Lung microvascular endothelial cell (primary cell): ENCODE measurements around the gene PEA15. TPM values are rescaled to one million over a fixed set of nuclear protein-coding genes. Genes with fewer than 3 reads are reported as not detected.

Experiments used
- DNase-seq, 2 donors: peaks; one replicate each; pipeline versions ENCODE4 v3.0.0 to v3.0.0-alpha.2; 2010; ENCODE audit warnings: low read depth in 2 of 2
- total RNA-seq: library from RNA; depleted of rRNA; stranded (reverse); fragments of >200 nt; gene quantifications from 2 replicates; pipeline ENCODE4 v1.2.1, GENCODE V29; 2014

PEA15 gene
- total RNA-seq, 1 donor from 2014 or later = 60.7 TPM

GRCh38 chr1:160179336-160179735 is 25.8 kb upstream of the PEA15 start:
- DNase-seq = no peak

DNA sequence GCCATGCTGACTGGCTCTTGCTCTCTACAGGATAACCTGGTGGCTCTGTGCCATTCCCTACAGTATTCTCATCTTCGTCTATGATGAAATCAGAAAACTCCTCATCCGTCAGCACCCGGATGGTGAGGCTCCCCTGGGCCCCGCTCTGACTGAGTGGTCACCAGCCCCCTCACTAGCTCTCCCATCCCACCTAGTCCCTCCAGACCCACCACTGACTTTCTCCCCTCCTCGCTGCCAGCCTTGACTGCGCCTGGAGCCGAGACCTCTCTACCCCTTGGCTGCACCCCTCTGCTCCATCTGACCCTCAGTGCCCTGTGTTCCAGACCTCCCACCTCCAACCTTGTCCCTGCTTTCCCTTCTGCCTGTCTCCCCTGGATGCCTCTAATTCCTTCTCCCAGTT is 18.9 kb upstream of the PEA15 start:
- no peak for DNase-seq

DNA sequence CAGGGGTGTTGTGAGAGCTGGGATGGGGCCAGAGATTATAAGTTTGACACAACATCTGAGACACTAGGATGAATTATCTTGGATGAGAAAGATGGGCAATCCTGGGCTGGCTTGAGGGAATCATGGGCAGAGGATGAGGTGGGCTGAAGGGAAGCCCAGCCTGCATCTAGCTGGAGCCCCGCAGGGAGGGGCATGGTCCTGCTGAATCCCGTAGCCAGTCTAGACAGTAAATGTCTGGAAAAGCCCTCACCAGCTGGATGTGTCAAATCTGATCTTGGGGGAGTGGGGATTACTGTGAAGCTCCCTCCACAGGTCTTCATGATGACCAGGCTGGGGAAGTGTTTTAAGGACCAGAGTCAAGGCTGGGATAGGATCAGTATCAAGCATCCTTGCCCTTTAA is 18.5 kb upstream of the PEA15 start:
- DNase-seq = no peak

DNA sequence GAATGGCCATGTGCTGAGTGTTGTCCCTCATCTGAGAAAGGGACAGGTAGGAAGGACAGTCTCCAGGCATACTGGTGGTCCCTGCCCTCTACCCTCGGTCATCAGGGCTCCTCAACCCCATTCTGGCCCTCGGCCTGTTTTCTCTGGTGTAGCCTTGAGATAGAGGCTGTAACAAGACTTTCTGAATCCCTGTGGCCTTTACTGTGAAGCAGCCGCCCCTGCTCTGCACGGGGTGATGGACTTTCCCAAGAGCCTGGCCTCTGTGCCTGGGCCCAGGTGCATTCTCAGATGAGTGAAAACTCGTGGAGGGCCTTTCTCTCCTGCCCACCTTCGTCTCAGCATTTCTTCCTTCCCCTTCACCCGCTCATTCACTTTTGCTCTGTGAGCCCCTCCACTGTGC is 17.8 kb upstream of the PEA15 start:
- DNase-seq = no peak

DNA sequence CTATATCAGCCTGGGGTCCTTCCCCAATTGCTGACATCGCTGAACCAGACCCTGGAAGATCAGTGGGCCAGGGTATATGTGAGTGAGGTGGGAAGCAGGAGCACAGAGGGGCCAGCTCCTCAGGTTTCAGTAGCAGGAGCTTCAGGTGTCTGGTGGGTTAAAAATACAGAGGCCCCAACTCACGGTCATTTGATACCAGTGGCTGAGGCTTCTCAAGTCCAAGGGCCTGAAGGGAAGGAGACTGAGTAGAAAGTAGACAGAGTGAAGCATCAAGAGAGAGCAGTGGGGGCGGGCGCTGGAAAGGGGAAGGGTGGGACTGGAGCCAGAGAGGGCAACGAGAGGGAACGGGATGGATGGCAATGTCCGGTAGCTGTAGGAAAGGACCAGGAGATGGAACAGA is 16.8 kb upstream of the PEA15 start:
- no peak for DNase-seq

DNA sequence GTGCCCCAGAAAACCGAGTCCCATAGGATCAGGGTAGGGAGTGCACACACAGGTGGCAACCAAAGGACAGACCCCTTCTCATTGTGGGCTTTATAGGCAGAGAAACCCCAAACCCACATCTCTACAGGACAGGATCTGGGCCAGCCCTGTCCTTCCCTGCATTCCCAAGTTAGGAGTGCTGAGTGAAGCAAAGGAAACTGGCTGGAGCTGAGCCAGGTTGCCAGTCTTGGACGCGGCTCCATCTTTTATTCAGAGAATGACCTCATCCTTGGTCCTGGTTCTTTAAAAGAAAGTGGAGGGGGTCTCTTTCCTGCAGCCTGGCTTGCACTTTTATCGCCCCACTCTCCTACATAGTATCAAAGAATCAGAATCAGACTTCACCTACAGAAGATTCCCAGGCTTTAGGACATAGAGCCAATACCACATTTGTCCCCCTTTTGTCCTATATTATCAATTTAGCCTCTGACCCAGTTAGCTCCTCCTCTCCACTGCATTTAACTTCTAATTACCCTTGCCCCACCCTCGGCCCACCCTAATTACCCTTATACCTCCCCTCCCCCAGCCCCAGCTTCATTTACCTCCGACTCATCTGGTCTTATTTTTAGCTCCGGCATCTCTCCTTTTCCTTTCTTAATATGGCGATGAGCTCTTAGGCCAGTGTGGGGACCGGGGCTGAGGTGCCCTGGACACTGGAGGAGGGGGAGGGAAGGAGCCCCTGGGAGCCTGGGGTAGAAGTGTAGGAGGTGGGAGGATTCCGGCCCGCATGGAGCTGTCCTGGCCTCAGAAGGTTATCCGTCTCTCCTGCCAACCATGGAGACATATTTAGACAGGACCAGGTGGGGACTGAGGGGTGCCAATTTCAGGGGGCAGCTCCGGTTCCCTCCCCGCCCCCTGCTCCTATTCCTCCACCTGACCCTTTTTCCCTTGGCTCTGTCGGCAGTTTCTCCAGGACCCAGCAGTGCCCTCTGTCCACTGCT is 15.2 kb upstream of the PEA15 start, which contains the start of gene CASQ1:
TSS of gene CASQ1 (plus strand) at position 927 of the 977 bp plus-strand sequence. CDS start 177 bp downstream, outside the sequence.
- DNase-seq = peak in 1 of 2 donors; percentile 53

DNA sequence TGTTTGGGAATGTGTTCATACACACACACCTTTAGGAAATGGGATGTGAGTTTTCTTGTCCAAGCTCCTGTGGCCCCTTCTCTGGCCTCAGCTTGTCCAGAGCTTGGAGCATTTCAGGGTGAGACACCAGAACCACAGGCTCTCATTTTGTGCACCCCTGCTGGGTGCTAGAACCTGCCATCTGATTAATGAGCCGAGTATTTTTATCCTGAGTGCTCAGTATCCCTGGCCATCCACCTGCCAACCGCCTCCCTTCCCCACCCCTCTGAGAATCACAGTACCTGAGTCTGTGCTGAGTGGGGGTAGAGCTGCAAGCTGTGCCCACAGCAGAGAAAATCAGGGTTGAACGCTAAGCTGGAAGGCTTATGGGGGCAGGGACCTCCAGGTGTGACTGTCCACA is 13.4 kb upstream of the PEA15 start:
- DNase-seq = no peak

GRCh38 chr1:160192234-160192633 is 12.9 kb upstream of the PEA15 start:
- DNase-seq = no peak

- DNase-seq = peak; percentile 86 to 90
Measured at GRCh38 chr1:160193091-160193819, 11.9 kb upstream of the PEA15 start.

- DNase-seq = no peak
Measured at GRCh38 chr1:160193832-160194736, 11.1 kb upstream of the PEA15 start.

DNA sequence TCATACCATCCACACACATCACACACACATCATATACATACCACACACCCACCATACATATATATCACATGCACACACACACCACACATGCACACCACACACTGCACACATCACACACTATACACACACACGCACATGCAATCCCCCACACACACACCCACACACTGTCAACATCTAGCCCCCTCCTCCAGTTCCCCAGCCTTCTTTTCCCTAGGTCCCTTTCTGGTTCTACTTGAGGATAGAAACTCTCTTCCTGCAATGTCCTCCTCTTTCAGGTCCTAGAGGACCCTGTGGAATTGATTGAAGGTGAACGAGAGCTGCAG is 10.5 kb upstream of the PEA15 start:
- no peak for DNase-seq

DNA sequence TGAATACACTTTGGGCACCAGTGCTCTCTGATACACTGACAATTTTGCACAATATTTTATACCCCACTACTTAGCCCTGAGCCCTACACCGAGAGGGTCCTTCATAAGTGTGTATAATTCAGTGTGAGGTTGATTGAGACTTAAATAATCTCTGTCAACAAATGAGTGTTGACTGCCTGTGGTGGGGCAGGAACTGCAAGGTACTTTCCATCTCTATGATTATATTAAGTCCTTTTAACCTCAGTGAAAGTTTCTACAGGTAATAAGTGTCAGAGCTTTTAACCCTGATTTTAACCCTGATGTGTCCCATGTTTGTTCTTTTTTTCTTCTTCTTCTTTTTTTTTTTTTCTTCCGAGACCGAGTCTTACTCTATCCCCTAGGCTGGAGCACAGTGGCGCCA is 9.0 kb upstream of the PEA15 start:
- no peak for DNase-seq

GRCh38 chr1:160197231-160197630 is 8.0 kb upstream of the PEA15 start:
- DNase-seq = no peak

DNA sequence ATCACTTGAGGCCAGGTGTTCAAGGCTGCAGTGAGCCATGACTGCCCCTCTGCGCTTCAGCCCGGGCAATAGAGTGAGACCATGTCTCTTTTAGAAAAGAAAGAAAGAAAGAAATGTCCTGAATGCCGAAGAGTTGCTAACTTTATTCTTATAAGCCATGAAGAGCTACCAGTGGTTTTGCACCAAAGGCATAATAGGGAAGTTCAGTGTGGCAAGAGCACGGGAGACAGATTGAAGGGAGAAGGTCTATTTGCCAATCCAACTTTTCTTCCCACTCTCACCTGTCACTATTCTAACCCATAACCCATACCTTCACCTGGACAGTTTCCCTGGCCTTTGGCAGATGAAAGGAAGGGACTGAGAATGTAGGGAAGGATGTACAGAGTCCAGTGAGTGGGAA is 4.4 kb upstream of the PEA15 start:
- DNase-seq = no peak

DNA sequence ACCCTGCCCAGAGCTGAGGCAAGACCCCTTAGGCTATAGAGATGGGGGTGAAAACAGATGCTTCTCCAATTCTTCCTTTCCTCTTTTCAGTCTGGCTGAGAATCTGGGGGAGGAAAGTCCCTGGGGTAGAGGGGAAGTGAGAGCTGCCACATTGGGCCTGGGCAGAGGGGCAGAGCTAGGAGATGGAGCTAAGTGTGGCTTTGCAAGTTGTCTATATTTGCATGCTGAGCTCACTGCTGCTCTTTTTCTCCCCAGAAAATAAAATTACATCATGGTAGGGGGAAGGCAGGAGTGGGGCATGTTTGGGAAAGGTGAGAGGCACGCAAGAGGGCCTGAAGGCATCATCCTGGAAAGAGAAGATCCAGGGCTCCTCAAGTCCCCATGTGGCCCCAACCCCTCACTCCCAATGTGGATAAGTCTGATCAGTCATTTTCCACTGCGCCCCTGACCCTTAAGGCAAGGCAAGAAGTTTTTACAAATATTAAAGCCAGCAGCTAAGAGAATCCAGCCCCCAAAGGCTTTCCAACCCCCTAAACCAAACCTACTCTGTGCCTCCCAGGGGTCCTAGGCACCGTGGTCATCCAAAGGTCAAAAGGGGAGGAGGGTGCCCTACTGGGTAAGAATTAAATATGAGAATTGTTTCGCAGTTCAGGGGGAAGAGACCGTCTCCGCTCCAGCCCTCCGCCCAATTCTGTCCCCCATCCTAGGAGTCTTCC is 500 bp upstream of the PEA15 start:
- DNase-seq = no peak

GRCh38 chr1:160206036-160206389 is 829 bp downstream of the PEA15 start:
- peak; percentile 49 to 61 for DNase-seq

GRCh38 chr1:160206421-160207117 is 1.4 kb downstream of the PEA15 start:
- peak in 1 of 2 donors; percentile 61 for DNase-seq

DNA sequence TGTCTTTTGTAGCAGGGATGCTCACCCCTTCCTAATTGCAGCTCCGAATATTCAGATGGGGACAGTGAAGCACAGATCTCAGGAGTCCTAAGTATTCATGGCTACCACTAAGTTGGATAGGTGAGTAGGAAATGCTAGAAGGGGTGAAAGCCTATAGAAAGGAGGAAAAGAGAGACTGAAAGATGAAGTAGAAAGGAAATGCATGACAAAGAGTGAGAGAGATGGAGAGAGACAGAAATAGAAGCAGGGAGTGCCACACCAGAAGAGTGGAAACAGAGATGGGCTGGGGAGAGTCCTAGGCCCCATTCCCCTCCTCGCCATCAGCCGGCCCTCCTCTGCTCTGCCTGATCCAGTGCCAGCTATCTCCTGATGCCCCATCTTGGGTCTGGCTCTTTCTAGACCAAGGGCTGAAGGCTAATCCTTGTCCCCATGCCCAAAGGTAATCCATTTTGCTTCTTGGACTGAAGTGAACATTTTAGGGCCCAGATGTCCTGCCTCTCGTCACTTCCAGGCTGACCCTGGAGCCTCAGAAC is 2.0 kb downstream of the PEA15 start:
- no peak for DNase-seq

DNA sequence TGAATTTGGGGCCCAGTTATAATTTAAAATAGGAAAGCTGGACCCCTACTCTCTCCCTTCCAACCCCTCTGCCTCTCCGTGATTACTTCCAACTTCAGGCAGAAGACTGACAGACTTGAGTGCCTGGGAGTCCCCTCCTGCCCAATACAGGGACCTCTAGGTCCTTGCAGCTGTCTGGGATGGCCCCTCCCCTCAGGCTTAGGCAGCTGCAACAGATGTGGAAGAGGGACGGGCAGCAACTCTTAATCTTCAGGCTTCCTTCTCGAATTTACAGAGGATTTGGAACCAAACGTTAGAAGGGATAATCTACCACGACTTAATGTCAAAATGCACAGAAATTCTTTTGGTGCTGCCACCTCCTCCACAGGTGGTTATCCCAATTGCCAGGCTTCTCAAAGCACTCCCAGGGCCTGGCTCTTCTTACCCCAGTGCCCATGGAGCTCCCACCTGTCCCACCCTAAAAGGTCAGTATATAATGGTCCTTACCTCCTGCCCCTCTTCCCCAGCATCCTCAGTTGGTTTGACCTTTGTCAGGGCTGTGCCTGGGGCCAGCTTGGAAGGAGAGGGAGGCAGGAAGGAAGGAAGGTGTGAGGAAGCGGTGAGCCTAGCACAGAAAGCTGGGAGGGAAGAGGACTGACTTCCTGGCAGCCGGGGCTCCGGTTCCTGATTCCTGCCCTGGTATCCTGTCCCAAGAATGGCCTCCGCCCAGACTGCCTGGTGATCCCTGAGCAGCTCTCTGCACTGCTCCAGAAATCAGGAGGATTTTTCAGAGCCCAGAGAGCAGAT is 2.8 kb downstream of the PEA15 start:
- DNase-seq = peak; percentile 48 to 52
